Muscle of leg (tissue), 11 donors: ENCODE results near the gene PHF20. TPM values are rescaled to one million over a fixed set of nuclear protein-coding genes. Genes with fewer than 3 reads are reported as not detected.
"Not testable (repeated sequence)": the region's sequence is repeated elsewhere in the genome, so short reads cannot be mapped to it uniquely, and the experiment has no call there.

ENCODE experiments used
- DNase-seq: peaks from one replicate; pipeline ENCODE4 v3.0.0; 2013
- H3K27ac ChIP-seq: one replicate; pipeline ENCODE4 v1.5.1; 2013; ENCODE audit warnings: mild to moderate bottlenecking, low read length, control low read depth
- H3K27me3 ChIP-seq: one replicate; pipeline ENCODE4 v1.6.1; 2013; ENCODE audit warnings: low read length; ENCODE audit not compliant: control insufficient read depth, insufficient read depth
- H3K36me3 ChIP-seq: one replicate; pipeline ENCODE4 v1.6.1; 2013; ENCODE audit warnings: low read length; ENCODE audit not compliant: control insufficient read depth, insufficient read depth
- H3K4me1 ChIP-seq: one replicate; pipeline ENCODE4 v1.6.1; 2013; ENCODE audit warnings: low read length; ENCODE audit not compliant: control insufficient read depth, insufficient read depth
- H3K4me3 ChIP-seq: one replicate; pipeline ENCODE4 v1.5.1; 2013; ENCODE audit warnings: low read length, control low read depth
- H3K9me3 ChIP-seq: replicated peaks from 2 replicates; pipeline ENCODE4 v1.6.1; 2013; ENCODE audit warnings: low read depth, low read length; ENCODE audit not compliant: control insufficient read depth
- WGBS: methylation state at CpG from one replicate; pipeline ENCODE4 v1.1.5; 2013; ENCODE audit warnings: missing lambda C conversion rate; ENCODE audit not compliant: insufficient coverage; 5-methylcytosine and 5-hydroxymethylcytosine counted together
- polyA plus RNA-seq, 8 donors: library from polyadenylated mRNA; unstranded; fragments of 120-200 nt; gene quantifications; one replicate each; pipeline versions ENCODE4 v1.2.1 to v1.2.3, GENCODE V29; 2013; ENCODE audit warnings: inconsistent platforms in 1 of 8, low replicate concordance in 1 of 8; ENCODE audit not compliant: insufficient read length in 8 of 8, insufficient read depth in 1 of 8
- total RNA-seq: library from RNA; stranded (reverse); fragments of 120-200 nt; gene quantifications from one replicate; pipeline ENCODE4 v1.2.4, GENCODE V29; 2013

The PHF20 gene
- total and polyA plus RNA-seq, 9 donors, result 24.1 to 35.0 (median 28.5) TPM

DNA sequence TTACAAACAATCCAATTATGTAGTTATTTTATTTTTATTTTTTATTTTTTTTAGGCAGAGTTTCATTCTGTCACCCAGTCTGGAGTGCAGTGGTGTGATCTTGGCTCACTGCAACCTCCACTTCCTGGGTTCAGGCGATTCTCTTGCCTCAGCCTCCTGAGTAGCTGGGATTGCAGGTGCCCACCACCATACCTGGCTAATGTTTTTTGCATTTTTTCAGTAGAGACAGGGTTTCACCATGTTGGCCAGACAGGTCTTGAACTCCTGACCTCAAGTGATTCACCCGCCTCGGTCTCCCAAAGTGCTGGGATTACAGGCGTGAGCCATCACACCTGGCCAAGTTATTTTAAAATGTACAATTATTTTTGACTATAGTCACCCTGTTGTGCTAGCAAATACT is 83.8 kb downstream of the PHF20 start:
- not testable (repeated sequence) for H3K27me3 ChIP-seq, DNase-seq, H3K4me1 ChIP-seq, H3K9me3 ChIP-seq, H3K27ac ChIP-seq, H3K4me3 ChIP-seq
- 100% methylated on average over 1 of the region's 4 CpGs for WGBS
- peaks cover 19% of the 10 kb centered on the region for H3K36me3 ChIP-seq

DNA sequence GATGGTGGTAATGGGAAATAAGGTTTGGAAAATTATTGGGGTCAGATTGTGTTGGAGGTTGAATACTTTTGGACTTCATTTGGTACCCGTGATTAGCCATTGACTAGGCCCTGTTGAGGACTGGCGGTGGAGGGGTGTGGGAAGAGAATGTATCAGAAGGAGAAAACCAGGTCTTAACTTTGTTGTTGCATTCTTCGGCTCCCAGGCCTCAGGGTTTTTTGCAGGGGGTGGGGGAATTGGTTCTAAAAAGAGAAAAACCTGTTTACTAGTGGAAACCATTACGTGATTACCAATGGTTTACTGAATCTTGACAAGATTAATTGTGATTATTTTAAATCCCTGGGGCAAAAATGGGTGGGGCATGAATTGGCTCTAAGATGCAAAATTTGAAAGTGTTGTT is 85.1 kb downstream of the PHF20 start:
- no peak for DNase-seq
- H3K27me3 ChIP-seq, result no peaks in the 10 kb centered on the region
- no peaks in the 10 kb centered on the region for H3K4me1 ChIP-seq
- H3K36me3 ChIP-seq, result peaks cover 21% of the 10 kb centered on the region
- 94% methylated on average over 4 of the region's 4 CpGs for WGBS
- no peaks in the 10 kb centered on the region for H3K9me3 ChIP-seq
- no peak overlapping the region for H3K4me3 ChIP-seq
- no peak overlapping the region for H3K27ac ChIP-seq

DNA sequence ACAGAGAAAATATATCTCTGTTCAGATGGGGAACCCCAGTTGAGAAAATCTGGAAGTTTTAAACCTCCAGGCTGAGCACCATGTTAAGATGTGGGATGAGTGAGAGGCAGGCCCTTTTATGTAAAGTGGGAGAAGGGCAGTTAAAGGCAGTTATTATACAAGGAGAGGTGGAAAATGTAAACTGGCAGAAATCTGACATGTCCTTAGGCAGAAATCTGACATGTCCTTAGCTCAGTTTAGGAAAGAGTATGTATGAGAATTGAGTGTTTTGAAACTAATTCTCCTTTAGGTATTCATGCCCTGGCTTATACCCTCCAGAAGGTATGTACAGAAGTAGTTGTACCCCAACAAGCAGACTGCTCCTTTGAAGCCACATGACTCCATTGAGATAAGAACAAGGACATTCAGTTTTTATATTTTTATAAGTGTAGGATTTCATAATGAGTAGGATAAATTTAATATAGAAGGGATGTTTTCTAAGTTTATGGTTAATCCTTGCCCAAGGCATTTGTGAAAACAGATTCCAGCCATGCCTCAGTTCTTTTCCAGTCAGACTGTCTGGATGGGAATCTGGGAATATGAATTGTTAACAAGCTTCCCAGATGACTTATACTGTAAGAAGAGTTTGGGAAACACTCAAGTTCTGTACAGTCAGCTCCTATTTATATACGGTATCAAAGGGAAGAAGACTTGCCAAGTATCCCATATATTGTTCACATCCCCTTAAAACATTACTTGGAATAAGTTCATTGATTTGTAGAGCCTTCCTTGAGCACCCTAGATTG is 94.8 kb downstream of the PHF20 start:
- H3K27me3 ChIP-seq, result no peaks in the 10 kb centered on the region
- no peak overlapping the region for H3K4me3 ChIP-seq
- WGBS, result no CpG with 5 or more reads among the region's 1 CpG
- DNase-seq, result no peak
- H3K27ac ChIP-seq, result no peak overlapping the region
- H3K36me3 ChIP-seq, result peaks cover 7% of the 10 kb centered on the region
- H3K4me1 ChIP-seq, result no peaks in the 10 kb centered on the region
- no peaks in the 10 kb centered on the region for H3K9me3 ChIP-seq

DNA sequence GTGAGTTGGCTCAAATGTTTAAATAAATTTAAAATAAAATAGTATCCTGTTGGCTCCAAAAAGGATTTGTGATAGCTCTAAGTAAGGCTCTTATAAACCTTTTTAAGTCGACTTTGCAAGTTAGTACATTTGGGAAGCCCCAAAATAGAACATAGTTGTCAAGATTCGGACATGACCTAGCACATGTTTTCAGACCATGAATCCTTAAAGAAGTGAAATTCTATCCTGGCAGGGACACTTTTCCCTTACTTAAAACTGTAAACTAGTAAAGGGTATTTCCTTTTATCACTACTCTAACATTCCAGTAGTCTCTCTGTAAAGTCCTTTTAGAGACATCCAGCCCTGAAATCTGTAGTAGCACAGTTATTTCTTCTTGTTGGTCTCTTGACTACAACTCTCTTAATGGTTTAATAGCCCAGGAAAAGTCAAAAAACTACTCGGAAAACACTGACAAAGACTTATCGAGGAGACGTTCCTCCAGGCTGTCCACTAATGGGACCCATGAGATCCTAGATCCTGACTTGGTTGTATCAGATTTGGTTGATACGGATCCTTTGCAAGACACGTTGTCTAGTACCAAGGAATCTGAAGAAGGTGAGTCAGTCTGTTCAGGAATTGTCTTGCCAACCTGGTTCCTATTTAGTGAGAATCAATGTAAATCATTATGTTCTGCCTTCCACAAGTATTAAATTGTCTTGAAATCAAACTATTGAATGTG is 98.9 kb downstream of the PHF20 start:
- no peaks in the 10 kb centered on the region for H3K27me3 ChIP-seq
- peak overlapping the region; percentile 20 for H3K27ac ChIP-seq
- H3K4me3 ChIP-seq, result no peak overlapping the region
- WGBS, result 83% methylated on average over 3 of the region's 7 CpGs
- no peaks in the 10 kb centered on the region for H3K36me3 ChIP-seq
- no peaks in the 10 kb centered on the region for H3K4me1 ChIP-seq
- no peaks in the 10 kb centered on the region for H3K9me3 ChIP-seq
- DNase-seq, result no peak

DNA sequence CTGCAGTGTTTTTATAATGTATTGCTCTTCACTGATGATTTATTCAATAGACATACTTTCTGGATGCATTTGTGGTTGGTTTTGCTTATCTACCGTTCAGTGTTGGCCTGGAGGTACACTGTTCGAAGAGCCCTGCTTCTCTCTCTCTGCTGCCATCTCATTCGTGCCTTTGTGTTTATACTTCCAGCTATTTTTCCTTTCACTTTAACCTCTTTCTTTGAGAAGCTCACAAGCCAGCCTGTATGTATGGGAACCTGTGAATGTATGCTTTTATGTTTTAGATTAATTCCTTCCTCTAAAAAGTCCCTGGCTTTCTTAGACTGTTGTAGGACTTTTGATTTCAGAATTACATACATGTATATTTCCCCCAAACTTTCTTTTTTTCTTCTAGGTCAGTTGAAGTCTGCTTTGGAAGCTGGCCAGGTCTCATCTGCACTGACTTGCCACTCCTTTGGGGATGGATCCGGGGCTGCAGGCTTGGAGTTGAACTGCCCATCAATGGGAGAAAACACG is 99.5 kb downstream of the PHF20 start:
- peak overlapping the region; percentile 20 for H3K27ac ChIP-seq
- H3K9me3 ChIP-seq, result no peaks in the 10 kb centered on the region
- WGBS, result no CpG with 5 or more reads among the region's 5 CpGs
- no peaks in the 10 kb centered on the region for H3K36me3 ChIP-seq
- H3K4me3 ChIP-seq, result no peak overlapping the region
- peak; percentile 38 for DNase-seq
- no peaks in the 10 kb centered on the region for H3K4me1 ChIP-seq
- no peaks in the 10 kb centered on the region for H3K27me3 ChIP-seq

DNA sequence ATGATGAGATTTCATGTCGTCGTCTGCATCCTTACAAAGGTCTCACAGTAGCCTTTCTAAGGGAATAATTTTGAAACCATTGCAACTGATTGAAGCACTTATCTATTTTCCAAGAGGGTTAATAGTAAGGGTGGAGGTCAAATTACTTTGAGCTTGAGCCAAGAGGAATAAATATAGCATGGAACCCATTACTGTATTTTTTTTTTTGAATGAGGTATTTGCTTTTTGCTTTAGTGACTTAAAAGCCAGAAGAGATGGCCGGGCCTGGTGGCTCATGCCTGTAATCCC is 104.2 kb downstream of the PHF20 start:
- Histone ChIP-seq H3K9me3 (no peaks in the 10 kb centered on the region), H3K27ac (no peak overlapping the region), H3K36me3 (peaks cover 3% of the 10 kb centered on the region), H3K4me3 (no peak overlapping the region), H3K27me3 (no peaks in the 10 kb centered on the region), H3K4me1 (no peaks in the 10 kb centered on the region)
- no peak for DNase-seq
- no CpG with 5 or more reads among the region's 3 CpGs for whole genome bisulfite sequencing

DNA sequence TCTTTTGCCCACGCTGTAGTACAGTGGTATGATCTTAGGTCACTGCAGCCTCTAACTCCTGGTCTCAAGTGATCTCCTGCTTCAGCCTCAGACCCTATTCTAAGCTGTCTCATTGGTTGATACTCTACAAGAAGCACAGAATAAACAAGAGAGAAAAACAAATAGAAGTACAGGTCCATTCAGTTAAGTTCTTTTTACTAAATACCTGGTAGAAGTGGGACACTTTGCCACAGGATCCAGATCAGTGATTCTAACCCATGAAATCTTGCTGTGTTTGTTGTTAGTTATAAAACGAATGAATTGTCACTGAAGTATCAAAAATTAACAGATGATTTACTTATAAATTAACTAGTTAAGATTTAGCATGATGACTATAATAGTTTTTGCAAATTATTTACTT is 105.8 kb downstream of the PHF20 start:
- no peaks in the 10 kb centered on the region for H3K4me1 ChIP-seq
- no CpG with 5 or more reads among the region's 2 CpGs for WGBS
- H3K27me3 ChIP-seq, result no peaks in the 10 kb centered on the region
- DNase-seq, result no peak
- no peaks in the 10 kb centered on the region for H3K9me3 ChIP-seq
- no peak overlapping the region for H3K27ac ChIP-seq
- no peak overlapping the region for H3K4me3 ChIP-seq
- H3K36me3 ChIP-seq, result peaks cover 3% of the 10 kb centered on the region

DNA sequence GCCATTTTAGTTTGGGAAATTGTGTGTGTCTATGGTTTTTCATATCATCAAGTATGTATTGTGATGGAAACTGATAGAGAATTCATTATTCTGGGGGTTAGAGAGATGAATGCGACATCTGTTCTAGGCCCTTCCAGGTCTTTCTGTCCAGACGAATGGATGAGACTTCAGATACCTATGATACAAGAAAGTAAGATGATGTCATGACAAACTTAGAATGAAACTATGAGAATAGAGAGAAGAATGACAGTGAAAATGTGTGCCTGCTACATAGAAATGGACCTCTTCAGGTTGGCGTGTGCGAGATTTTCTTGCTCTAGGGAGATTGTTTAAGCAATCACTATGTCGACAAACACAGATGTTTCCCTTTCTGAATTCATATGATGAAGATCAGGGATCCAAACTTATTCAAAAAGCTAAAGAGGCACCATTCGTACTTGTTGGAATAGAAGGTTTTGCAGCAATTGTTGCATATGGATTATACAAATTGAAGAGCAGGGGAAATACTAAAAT is 106.4 kb downstream of the PHF20 start:
- Histone ChIP-seq H3K4me1 (no peaks in the 10 kb centered on the region), H3K9me3 (no peaks in the 10 kb centered on the region), H3K27me3 (no peaks in the 10 kb centered on the region), H3K36me3 (peaks cover 3% of the 10 kb centered on the region), H3K27ac (no peak overlapping the region), H3K4me3 (no peak overlapping the region)
- WGBS, result 58% methylated on average over 3 of the region's 6 CpGs
- peak; percentile 80 for DNase-seq

DNA sequence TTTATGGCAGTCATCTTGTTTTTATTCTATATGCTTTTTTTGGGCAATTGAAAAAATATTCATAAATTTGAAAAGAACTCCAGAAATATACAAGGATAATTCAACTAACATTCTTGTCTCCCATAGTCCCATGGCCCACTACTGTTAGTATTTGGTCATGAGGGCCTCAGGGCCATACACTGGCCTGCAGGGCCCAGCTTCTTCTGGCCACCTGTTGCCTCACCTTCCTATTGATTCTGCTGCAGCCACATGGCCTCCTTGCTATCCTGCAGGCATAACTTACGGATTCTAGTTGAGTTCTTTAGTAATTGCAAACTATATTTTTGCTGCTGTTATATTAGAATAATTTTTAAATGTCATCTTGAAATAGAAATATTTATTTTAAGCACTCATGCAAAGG is 109.9 kb downstream of the PHF20 start:
- H3K36me3 ChIP-seq, result peaks cover 5% of the 10 kb centered on the region
- whole genome bisulfite sequencing, result no CpG with 5 or more reads among the region's 1 CpG
- H3K4me1 ChIP-seq, result no peaks in the 10 kb centered on the region
- H3K4me3 ChIP-seq, result no peak overlapping the region
- H3K27me3 ChIP-seq, result no peaks in the 10 kb centered on the region
- H3K9me3 ChIP-seq, result no peaks in the 10 kb centered on the region
- H3K27ac ChIP-seq, result no peak overlapping the region
- no peak for DNase-seq

DNA sequence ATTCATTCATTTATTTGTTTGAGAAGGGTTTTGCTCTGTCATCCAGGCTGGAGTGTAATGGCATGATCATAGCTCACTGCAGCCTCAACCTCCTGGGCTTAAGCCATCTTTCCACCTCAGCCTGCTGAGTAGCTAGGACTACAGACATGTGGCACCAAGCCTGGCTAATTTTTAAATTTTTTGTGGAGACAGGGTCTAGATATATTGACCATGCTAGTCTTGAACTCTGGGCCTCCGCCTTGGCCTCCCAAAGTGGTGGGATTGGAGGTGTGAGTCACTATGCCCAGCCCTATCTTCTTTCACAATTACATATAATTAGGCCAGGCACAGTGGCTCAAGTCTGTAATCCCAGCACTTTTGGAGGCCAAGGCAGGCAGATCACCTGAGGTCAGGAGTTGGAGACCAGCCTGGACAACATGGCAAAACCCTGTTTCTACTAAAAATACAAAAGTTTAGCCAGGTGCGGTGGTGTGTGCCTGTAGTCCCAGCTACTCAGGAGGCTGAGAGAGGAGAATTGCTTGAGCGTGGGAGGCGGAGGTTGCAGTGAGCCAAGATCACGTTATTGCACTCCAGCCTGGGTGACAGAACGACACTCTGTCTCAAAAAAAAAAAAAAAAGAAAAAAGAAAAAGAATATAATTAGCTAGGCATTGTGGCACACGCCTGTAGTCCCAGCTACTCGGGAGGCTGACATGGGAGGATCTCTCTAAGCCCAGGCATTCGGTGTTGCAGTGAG is 110.8 kb downstream of the PHF20 start:
- 95% methylated on average over 4 of the region's 9 CpGs for WGBS
- not testable (repeated sequence) for H3K27ac ChIP-seq, H3K36me3 ChIP-seq, H3K4me1 ChIP-seq, H3K4me3 ChIP-seq, H3K9me3 ChIP-seq, H3K27me3 ChIP-seq, DNase-seq
